AG04450 (cell line): ENCODE measurements around the gene HOXA3. TPM values are rescaled to one million over a fixed set of nuclear protein-coding genes. Genes with fewer than 3 reads are reported as not detected.

ENCODE experiments used
- CTCF ChIA-PET: fragments of 300-600, 350-600 bp; formaldehyde crosslinking; extraction: SDS; loops from one replicate; lab custom pipeline; 2022; ENCODE audit warnings: antibody characterized with exemption, inconsistent platforms; lab: Charles Lee
- POLR2A ChIA-PET: fragments of 350-600 bp; formaldehyde crosslinking; extraction: SDS; loops from one replicate; lab custom pipeline; 2021; ENCODE audit warnings: antibody characterized with exemption, inconsistent platforms; lab: Yijun Ruan, JAX
- DNase-seq: peaks from one replicate; pipeline ENCODE4 v3.0.0-alpha.2; 2011; ENCODE audit warnings: low read depth, low spot score
- H3K27ac ChIP-seq: one replicate; pipeline ENCODE4 v1.5.1; 2012; ENCODE audit warnings: low read depth, low read length, control low read depth
- H3K27me3 ChIP-seq: one replicate; pipeline ENCODE4 v1.6.0; 2012; ENCODE audit warnings: low read length; ENCODE audit not compliant: control insufficient read depth, insufficient read depth
- H3K4me3 ChIP-seq: 2 replicates; pipeline ENCODE4 v1.5.1; 2011; ENCODE audit warnings: mild to moderate bottlenecking, low read depth, low read length, control low read depth
- H3K9me3 ChIP-seq: 2 replicates; pipeline ENCODE4 v1.5.1; 2012; ENCODE audit warnings: low read length; ENCODE audit not compliant: control insufficient read depth, insufficient read depth
- CTCF ChIP-seq: IDR thresholded peaks from 2 replicates; pipeline ENCODE4 v1.5.1; 2011; ENCODE audit warnings: low read depth, low read length, control low read depth, inconsistent platforms
- polyA plus RNA-seq: library from polyadenylated mRNA; depleted of rRNA; stranded (reverse); fragments of >200 nt; gene quantifications from 2 replicates; pipeline ENCODE4 v1.2.3, GENCODE V29; 2011

Gene HOXA3
- polyA plus RNA-seq, 1 experiment = 1.6 TPM

GRCh38 chr7:27093184-27093895 is 59.0 kb downstream of the HOXA3 start:
- no peak for TF ChIP-seq CTCF
- no peak for DNase-seq
- ChIA-PET CTCF (interaction anchor here (0.6 to 2.3 kb wide), 7 partner anchors 13 to 426 kb away, joined by 3 to 9 read pairs (median 3); partner anchors contain the start of gene HOXA5), POLR2A (interaction anchor here (0.6 to 0.8 kb wide), 2 partner anchors 18 to 227 kb away, joined by 3 read pairs; no protein-coding TSS in a partner anchor)
- Histone ChIP-seq H3K27me3 (no peaks in the 10 kb centered on the region), H3K27ac (no peak overlapping the region), H3K9me3 (peaks cover 6% of the 10 kb centered on the region), H3K4me3 (no peak overlapping the region)

- H3K27me3 ChIP-seq = no peaks in the 10 kb centered on the region
- POLR2A ChIA-PET = interaction anchor here (0.6 kb wide), 1 partner anchor 226 kb away, joined by 3 read pairs; no protein-coding TSS in a partner anchor
- H3K4me3 ChIP-seq = no peak overlapping the region
- H3K9me3 ChIP-seq = peaks cover 8% of the 10 kb centered on the region
- no peak for TF ChIP-seq CTCF
- DNase-seq = no peak
- no peak overlapping the region for H3K27ac ChIP-seq
- CTCF ChIA-PET = interaction anchor here (0.6 to 2.3 kb wide), 4 partner anchors 51 to 425 kb away, joined by 3 to 9 read pairs (median 4); partner anchors contain the start of gene HOXA5
Measured at GRCh38 chr7:27092819-27093110, 59.6 kb downstream of the HOXA3 start.

GRCh38 chr7:27091941-27092818 is 60.2 kb downstream of the HOXA3 start:
- CTCF ChIA-PET = interaction anchor here (1.0 to 1.4 kb wide), 3 partner anchors 238 to 425 kb away, joined by 3 to 5 read pairs (median 4); no protein-coding TSS in a partner anchor
- POLR2A ChIA-PET = no interaction called here
- no peaks in the 10 kb centered on the region for H3K27me3 ChIP-seq
- peaks cover 10% of the 10 kb centered on the region for H3K9me3 ChIP-seq
- no peak overlapping the region for H3K4me3 ChIP-seq
- no peak for TF ChIP-seq CTCF
- H3K27ac ChIP-seq = no peak overlapping the region
- DNase-seq = no peak

GRCh38 chr7:27091105-27091504 is 61.3 kb downstream of the HOXA3 start:
- Histone ChIP-seq H3K4me3 (no peak overlapping the region), H3K27ac (no peak overlapping the region), H3K27me3 (no peaks in the 10 kb centered on the region), H3K9me3 (peaks cover 10% of the 10 kb centered on the region)
- ChIA-PET POLR2A (no interaction called here), CTCF (interaction anchor here (1.3 kb wide), 2 partner anchors 409 to 721 kb away, joined by 3 to 4 read pairs; no protein-coding TSS in a partner anchor)
- no peak for TF ChIP-seq CTCF
- DNase-seq = no peak
